SH-SY5Y (cell line): Measurements from ENCODE around the gene OR51B2.

ENCODE experiments used
- GATA2 ChIP-seq: IDR thresholded peaks from 2 replicates; pipeline ENCODE4 v1.6.1; 2011; ENCODE audit warnings: mild to moderate bottlenecking, low read depth, low read length
- GATA3 ChIP-seq: IDR thresholded peaks from 2 replicates; pipeline ENCODE4 v1.6.1; 2011; ENCODE audit warnings: low read depth, mild to moderate bottlenecking, low read length, moderate library complexity

DNA sequence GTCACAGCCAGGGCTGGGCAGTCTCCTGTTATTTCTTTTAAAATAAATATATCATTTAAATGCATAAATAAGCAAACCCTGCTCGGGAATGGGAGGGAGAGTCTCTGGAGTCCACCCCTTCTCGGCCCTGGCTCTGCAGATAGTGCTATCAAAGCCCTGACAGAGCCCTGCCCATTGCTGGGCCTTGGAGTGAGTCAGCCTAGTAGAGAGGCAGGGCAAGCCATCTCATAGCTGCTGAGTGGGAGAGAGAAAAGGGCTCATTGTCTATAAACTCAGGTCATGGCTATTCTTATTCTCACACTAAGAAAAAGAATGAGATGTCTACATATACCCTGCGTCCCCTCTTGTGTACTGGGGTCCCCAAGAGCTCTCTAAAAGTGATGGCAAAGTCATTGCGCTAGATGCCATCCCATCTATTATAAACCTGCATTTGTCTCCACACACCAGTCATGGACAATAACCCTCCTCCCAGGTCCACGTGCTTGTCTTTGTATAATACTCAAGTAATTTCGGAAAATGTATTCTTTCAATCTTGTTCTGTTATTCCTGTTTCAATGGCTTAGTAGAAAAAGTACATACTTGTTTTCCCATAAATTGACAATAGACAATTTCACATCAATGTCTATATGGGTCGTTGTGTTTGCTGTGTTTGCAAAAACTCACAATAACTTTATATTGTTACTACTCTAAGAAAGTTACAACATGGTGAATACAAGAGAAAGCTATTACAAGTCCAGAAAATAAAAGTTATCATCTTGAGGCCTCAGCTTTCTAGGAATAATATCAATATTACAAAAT lies 35.8 kb downstream of the OR51B2 start:
- TF ChIP-seq GATA3 = no peak
- no peak for TF ChIP-seq GATA2
